ENCODE data around the gene CEP70.
"Not testable (repeated sequence)": the region's sequence is repeated elsewhere in the genome, so short reads cannot be mapped to it uniquely, and the experiment has no call there.

CEP70 gene

GRCh38 chr3:138591392-138591791 lies 2.7 kb downstream of the CEP70 start:
- no peak for DNase-seq

GRCh38 chr3:138588445-138588844 lies 5.6 kb downstream of the CEP70 start:
- no peak for DNase-seq

- no peak for DNase-seq
Measured at GRCh38 chr3:138587374-138587773, 6.7 kb downstream of the CEP70 start.

GRCh38 chr3:138578961-138579574 lies 15.0 kb downstream of the CEP70 start:
- no peak for DNase-seq

GRCh38 chr3:138578141-138578540 lies 15.9 kb downstream of the CEP70 start:
- DNase-seq, result no peak

- DNase-seq, result no peak
Measured at GRCh38 chr3:138573138-138573537, 20.9 kb downstream of the CEP70 start.

GRCh38 chr3:138569624-138570023 lies 24.4 kb downstream of the CEP70 start:
- DNase-seq, result not testable (repeated sequence)

GRCh38 chr3:138569090-138569489 lies 25.0 kb downstream of the CEP70 start:
- no peak for DNase-seq

GRCh38 chr3:138567403-138567802 lies 26.7 kb downstream of the CEP70 start:
- DNase-seq, result no peak

GRCh38 chr3:138566293-138566692 lies 27.8 kb downstream of the CEP70 start:
- DNase-seq, result not testable (repeated sequence)

- DNase-seq, result not testable (repeated sequence)
Measured at GRCh38 chr3:138562902-138563301, 31.2 kb downstream of the CEP70 start.

- DNase-seq, result no peak
Measured at GRCh38 chr3:138560501-138560900, 33.6 kb downstream of the CEP70 start.

- DNase-seq, result no peak
Measured at GRCh38 chr3:138559134-138559533, 34.9 kb downstream of the CEP70 start.

GRCh38 chr3:138554775-138555174 lies 39.3 kb downstream of the CEP70 start:
- DNase-seq, result not testable (repeated sequence)

- not testable (repeated sequence) for DNase-seq
Measured at GRCh38 chr3:138550958-138551357, 43.1 kb downstream of the CEP70 start.

- DNase-seq, result no peak
Measured at GRCh38 chr3:138549179-138549977, 44.7 kb downstream of the CEP70 start.

GRCh38 chr3:138547342-138547975 lies 46.6 kb downstream of the CEP70 start:
- DNase-seq, result no peak

- DNase-seq, result no peak
Measured at GRCh38 chr3:138544546-138544945, 49.5 kb downstream of the CEP70 start.

GRCh38 chr3:138542977-138543376 lies 51.1 kb downstream of the CEP70 start:
- no peak for DNase-seq

GRCh38 chr3:138539352-138539751 lies 54.7 kb downstream of the CEP70 start:
- no peak for DNase-seq

GRCh38 chr3:138521445-138521844 lies 72.6 kb downstream of the CEP70 start:
- DNase-seq, result not testable (repeated sequence)

GRCh38 chr3:138513090-138513843 lies 80.8 kb downstream of the CEP70 start:
- DNase-seq, result no peak

- DNase-seq, result no peak
Measured at GRCh38 chr3:138511945-138512344, 82.1 kb downstream of the CEP70 start.
